ENCODE results near the gene SLC47A1. TPM values are rescaled to one million over a fixed set of nuclear protein-coding genes. Genes with fewer than 3 reads are reported as not detected.

Gene SLC47A1
- total and polyA plus RNA-seq, 4 donors = 34.8 to 69.2 (median 37.2) TPM

DNA sequence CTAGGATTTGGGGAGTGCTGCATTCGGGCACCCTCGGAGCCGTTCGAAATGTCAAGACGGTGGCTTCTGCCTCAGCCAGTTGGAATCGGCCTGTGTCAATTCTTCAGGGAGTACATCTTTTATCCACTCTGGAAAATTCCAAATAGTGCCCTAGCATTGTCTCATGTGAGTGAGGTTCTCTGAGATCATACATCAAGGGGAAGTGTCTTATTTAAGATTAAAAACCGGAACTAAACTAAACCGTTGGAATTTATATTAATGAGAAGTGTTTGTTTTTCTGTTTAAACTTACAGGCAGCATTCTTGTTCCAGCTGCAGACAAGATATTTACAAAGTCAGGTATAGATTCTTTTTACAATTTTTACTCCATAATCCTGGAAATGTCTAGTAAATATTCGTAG, 56.8 kb downstream of the SLC47A1 start:
- Histone ChIP-seq H3K9me3 (ENCODE audit: control insufficient read depth in 4 of 4, low read length in 3 of 4) (no peaks in the 10 kb centered on the region), H3K27me3 (ENCODE audit: control insufficient read depth in 4 of 4, insufficient read depth in 4 of 4, low read length in 3 of 4) (no peaks in the 10 kb centered on the region), H3K27ac (ENCODE audit: low read depth in 1 of 2, low read length in 2 of 2) (no peak overlapping the region), H3K9ac (ENCODE audit: low read depth in 1 of 2, low read length in 2 of 2) (no peak overlapping the region), H3K36me3 (ENCODE audit: control insufficient read depth in 4 of 4, insufficient read depth in 3 of 4, low read depth in 1 of 4, low read length in 3 of 4) (no peaks in the 10 kb centered on the region), H3K4me1 (ENCODE audit: control insufficient read depth in 4 of 4, insufficient read depth in 4 of 4, low read length in 3 of 4) (no peaks in the 10 kb centered on the region), H3K4me3 (ENCODE audit: low read depth in 1 of 3, low read length in 3 of 3) (no peak overlapping the region)
- DNase-seq (ENCODE audit: low spot score) = no peak
- 86% methylated on average over 9 of the region's 9 CpGs for WGBS
- no peak for TF ChIP-seq FOXA2 (IDR thresholded peaks at IDR 0.05)
- no peak for TF ChIP-seq JUND (IDR thresholded peaks at IDR 0.05)
- TF ChIP-seq, protein P1, sequence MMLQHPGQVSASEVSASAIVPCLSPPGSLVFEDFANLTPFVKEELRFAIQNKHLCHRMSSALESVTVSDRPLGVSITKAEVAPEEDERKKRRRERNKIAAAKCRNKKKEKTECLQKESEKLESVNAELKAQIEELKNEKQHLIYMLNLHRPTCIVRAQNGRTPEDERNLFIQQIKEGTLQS (IDR thresholded peaks at IDR 0.05) = no peak
- TF ChIP-seq, protein P2, sequence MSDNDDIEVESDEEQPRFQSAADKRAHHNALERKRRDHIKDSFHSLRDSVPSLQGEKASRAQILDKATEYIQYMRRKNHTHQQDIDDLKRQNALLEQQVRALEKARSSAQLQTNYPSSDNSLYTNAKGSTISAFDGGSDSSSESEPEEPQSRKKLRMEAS (IDR thresholded peaks at IDR 0.05) = no peak
- TF ChIP-seq GABPA (IDR thresholded peaks at IDR 0.05 in 1 of 2, conservative IDR thresholded peaks at IDR 0.05 in 1 of 2) = no peak
- no peak for TF ChIP-seq YY1 (IDR thresholded peaks at IDR 0.05)
- TF ChIP-seq, protein P3, sequence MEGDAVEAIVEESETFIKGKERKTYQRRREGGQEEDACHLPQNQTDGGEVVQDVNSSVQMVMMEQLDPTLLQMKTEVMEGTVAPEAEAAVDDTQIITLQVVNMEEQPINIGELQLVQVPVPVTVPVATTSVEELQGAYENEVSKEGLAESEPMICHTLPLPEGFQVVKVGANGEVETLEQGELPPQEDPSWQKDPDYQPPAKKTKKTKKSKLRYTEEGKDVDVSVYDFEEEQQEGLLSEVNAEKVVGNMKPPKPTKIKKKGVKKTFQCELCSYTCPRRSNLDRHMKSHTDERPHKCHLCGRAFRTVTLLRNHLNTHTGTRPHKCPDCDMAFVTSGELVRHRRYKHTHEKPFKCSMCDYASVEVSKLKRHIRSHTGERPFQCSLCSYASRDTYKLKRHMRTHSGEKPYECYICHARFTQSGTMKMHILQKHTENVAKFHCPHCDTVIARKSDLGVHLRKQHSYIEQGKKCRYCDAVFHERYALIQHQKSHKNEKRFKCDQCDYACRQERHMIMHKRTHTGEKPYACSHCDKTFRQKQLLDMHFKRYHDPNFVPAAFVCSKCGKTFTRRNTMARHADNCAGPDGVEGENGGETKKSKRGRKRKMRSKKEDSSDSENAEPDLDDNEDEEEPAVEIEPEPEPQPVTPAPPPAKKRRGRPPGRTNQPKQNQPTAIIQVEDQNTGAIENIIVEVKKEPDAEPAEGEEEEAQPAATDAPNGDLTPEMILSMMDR (IDR thresholded peaks at IDR 0.05; ENCODE audit: low read depth, low read length, missing input control) = no peak
- TF ChIP-seq RXRA (IDR thresholded peaks at IDR 0.05) = no peak
- TF ChIP-seq HNF4A (conservative IDR thresholded peaks at IDR 0.05) = no peak
- TF ChIP-seq RAD21 (IDR thresholded peaks at IDR 0.05) = no peak
- no peak for TF ChIP-seq EGR1 (IDR thresholded peaks at IDR 0.05; ENCODE audit: low read depth in 2 of 2)
- TF ChIP-seq, protein P4, sequence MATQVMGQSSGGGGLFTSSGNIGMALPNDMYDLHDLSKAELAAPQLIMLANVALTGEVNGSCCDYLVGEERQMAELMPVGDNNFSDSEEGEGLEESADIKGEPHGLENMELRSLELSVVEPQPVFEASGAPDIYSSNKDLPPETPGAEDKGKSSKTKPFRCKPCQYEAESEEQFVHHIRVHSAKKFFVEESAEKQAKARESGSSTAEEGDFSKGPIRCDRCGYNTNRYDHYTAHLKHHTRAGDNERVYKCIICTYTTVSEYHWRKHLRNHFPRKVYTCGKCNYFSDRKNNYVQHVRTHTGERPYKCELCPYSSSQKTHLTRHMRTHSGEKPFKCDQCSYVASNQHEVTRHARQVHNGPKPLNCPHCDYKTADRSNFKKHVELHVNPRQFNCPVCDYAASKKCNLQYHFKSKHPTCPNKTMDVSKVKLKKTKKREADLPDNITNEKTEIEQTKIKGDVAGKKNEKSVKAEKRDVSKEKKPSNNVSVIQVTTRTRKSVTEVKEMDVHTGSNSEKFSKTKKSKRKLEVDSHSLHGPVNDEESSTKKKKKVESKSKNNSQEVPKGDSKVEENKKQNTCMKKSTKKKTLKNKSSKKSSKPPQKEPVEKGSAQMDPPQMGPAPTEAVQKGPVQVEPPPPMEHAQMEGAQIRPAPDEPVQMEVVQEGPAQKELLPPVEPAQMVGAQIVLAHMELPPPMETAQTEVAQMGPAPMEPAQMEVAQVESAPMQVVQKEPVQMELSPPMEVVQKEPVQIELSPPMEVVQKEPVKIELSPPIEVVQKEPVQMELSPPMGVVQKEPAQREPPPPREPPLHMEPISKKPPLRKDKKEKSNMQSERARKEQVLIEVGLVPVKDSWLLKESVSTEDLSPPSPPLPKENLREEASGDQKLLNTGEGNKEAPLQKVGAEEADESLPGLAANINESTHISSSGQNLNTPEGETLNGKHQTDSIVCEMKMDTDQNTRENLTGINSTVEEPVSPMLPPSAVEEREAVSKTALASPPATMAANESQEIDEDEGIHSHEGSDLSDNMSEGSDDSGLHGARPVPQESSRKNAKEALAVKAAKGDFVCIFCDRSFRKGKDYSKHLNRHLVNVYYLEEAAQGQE (IDR thresholded peaks at IDR 0.05) = no peak
- TF ChIP-seq, protein P5, sequence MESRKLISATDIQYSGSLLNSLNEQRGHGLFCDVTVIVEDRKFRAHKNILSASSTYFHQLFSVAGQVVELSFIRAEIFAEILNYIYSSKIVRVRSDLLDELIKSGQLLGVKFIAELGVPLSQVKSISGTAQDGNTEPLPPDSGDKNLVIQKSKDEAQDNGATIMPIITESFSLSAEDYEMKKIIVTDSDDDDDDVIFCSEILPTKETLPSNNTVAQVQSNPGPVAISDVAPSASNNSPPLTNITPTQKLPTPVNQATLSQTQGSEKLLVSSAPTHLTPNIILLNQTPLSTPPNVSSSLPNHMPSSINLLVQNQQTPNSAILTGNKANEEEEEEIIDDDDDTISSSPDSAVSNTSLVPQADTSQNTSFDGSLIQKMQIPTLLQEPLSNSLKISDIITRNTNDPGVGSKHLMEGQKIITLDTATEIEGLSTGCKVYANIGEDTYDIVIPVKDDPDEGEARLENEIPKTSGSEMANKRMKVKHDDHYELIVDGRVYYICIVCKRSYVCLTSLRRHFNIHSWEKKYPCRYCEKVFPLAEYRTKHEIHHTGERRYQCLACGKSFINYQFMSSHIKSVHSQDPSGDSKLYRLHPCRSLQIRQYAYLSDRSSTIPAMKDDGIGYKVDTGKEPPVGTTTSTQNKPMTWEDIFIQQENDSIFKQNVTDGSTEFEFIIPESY (IDR thresholded peaks at IDR 0.05) = no peak
- TF ChIP-seq TAF1 (conservative IDR thresholded peaks at IDR 0.05) = no peak
- no peak for TF ChIP-seq NR2F2 (IDR thresholded peaks at IDR 0.05)
